Activated CD8-positive, alpha-beta memory T cell treated with anti-CD3 and anti-CD28 coated beads for 24 hours (primary cell): Measurements from ENCODE around the gene STX19.
"Not testable (repeated sequence)": the region's sequence is repeated elsewhere in the genome, so short reads cannot be mapped to it uniquely, and the experiment has no call there.

Source experiments
- DNase-seq: peaks from one replicate; pipeline ENCODE4 v3.0.0-alpha.2; 2020

The STX19 gene

GRCh38 chr3:94028093-94028837 is at the start of gene STX19:
STX19 (minus strand) TSS chr3:94028597; CDS start chr3:94015269, 13,328 bp downstream.
- DNase-seq, result no peak

DNA sequence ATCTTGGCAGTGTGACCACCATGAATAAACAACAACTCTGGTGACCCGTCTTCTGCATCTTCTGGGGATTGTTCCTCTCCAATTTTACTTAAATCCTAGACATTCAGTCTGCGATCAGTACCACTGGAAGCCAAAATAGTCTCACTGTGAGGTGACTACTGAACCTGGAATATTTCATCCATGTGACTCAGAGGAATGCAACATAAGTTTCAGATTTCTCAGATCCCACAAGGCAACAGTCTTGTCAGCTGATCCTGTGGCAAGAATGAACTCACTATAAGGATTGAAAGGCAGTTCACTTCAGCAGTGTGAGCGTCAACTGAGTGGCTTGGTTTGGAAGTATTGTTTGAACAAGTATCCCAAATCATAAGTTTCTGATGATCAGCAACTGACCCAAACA is 47.7 kb upstream of the STX19 start:
- DNase-seq, result no peak

DNA sequence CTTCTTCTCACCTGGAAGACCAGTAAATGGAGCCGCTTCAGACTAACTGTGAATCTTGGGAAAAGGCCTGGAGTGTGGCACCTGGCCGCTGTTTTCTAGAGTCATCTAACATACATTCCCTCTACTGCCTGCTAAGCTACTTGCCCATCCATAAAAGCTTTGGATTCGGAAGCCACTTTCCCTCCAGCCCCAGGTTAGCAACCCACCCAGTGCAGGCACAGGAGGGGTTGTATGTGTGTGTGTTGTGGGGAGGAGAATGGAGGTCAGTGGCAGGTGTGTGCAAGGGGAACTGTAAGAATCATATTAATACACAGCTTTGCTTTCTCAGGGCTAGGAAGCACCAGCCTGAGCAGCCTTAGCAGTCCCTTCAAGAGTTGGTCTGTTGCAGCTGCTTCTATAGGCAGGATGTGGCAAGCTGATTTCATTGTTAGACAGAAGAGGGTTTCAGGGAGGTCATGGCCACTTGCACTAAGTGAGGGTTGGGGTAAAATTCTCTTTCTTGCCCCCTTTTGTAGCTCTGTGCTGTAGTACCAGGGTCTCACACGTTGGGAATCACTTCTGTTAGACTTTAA is 43.4 kb upstream of the STX19 start:
- no peak for DNase-seq

DNA sequence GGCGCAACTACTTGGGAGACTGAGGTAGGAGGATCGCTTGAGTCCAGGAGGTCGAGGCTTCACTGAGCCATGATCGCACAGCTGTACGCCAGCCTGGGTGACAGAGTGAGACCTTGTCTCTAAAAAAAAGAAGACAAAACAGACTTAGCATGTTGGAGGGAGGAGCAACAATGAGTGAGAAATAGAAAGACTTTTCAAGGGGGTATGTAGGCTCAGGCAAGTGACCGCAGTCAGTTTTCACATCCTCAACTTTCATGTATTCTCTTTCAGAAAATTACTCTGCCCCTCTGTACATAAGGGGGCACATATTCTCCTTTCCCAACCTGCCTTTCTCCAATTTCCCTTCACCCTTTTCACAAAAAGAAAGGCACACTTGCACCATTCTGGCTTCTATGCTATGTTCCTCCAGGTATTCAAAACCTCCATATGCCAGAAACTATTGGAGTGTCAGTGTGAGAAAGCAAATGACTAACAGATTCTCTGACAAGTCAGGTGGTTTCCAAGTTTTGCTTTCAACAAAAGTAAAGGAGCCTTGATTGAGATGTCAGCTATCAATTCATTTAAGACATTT is 42.0 kb upstream of the STX19 start:
- DNase-seq, result no peak

GRCh38 chr3:94069194-94069813 is 40.9 kb upstream of the STX19 start:
- DNase-seq, result no peak

GRCh38 chr3:94066506-94067500 is 38.4 kb upstream of the STX19 start:
- DNase-seq, result no peak

GRCh38 chr3:94065819-94066480 is 37.6 kb upstream of the STX19 start:
- no peak for DNase-seq

DNA sequence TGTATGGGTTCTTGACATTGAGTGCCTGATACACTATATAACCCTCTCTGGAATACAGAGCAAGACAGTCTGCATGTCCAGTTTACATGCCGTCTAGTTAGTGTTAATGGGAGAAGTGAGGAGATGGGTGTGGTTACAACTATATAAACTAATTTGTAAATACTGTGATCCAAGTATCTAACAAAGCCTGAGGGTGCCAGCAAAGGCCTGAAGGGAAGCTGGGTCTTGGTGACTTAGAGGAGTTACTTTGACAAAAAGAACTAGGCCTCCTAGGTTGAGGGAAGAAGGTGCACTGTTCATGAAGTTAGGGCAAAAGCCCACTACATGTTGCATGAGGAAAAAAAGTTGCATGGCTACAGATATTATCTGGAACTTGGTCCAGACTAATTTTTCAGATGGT is 36.7 kb upstream of the STX19 start:
- no peak for DNase-seq

GRCh38 chr3:94064243-94064860 is 36.0 kb upstream of the STX19 start:
- no peak for DNase-seq

DNA sequence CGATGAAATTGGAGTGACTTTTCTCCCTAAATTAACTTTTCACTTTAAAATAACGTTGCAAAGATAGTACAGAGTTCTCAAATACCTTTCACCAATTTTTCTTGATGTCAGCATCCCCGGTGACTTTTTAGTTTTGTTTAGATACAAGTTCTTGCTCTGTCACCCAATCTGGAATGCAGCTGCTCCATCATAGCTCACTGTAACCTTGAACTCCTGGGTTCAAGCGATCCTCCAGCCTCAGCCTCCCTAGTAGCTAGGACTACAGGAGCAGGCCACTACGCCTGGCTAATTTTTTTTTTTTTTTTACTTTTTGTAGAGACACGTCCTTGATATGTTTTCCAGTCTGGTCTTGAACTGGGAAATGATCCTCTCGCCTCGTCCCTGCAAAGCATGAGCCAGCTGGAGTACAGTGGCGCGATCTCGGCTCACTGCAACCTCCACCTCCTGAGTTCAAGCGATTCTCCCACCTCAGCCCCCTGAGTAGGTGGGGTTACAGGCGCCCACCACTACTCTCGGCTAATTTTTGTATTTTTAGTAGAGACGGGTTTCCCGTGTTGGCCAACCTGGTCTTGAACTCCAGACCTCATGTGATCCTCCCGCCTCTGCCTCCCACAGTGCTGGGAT is 35.2 kb upstream of the STX19 start:
- DNase-seq, result no peak

DNA sequence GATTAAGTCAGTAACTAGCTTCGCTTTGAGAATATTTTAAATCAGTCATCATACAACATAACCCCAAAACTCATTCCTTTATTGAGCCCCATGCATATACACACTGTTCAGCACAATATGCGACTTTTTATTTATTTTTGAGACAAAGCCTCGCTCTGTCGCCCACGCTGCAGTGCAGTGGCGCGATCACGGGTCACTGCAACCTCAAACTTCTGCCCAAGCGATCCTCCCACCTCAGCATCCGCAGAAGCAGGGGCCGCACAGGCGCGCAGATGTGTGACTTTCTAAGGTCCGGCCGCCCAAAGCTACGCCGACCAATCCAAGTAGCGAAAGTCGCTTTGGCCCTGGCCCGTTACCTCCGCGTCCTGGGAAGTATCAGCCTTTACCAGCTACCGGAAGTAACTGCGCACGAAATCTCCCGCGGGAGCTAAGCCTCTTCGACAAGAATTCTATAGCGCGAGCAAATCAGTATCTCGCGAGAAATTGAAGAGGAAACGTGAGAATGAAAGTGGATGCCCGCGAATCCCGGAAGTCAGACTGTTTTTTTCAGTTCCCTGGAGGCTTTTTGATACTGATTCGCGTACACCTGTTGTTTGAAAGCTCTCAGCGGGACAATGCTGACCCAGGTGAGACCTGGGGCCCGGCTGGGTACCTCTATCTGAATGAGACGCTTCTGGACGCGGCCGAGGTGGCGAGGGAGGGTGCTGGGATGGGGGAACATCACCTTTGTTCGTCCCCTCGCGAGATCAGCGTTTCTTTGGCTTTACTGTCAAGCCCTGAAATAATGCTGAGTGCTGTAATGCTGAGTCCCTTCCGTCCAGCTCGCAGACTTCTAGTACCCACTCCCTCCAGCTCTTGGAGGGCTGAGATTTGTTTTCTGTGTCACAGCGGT is 34.4 kb upstream of the STX19 start, which contains the start of the genes DHFR2 and NSUN3:
TSS of gene DHFR2 (minus strand) at position 404 of the 892 bp plus-strand sequence. CDS start 1,405 bp downstream, outside the sequence.
TSS of gene NSUN3 (plus strand) at position 549 of the 892 bp plus-strand sequence. CDS start at position 615, 66 bp downstream.
- peak; percentile 93 for DNase-seq

DNA sequence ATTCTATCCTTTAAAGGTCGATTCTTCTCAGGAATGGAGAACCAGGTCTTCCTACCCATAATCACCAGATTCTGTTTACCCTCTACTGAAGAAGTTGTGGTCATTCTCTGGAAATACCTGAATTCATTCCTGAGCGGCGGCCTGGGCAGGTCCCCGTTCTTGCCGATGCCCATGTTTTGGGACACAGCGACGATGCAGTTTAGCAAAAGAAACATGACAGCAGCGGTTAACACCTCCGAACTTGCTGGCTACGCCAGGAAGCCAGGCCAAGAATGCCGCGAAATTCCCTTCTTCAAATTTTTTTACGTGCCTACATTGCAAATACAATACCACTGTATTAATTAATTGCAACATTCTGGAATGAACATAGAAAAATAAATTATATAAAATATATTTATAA is 32.9 kb upstream of the STX19 start:
- DNase-seq, result no peak

DNA sequence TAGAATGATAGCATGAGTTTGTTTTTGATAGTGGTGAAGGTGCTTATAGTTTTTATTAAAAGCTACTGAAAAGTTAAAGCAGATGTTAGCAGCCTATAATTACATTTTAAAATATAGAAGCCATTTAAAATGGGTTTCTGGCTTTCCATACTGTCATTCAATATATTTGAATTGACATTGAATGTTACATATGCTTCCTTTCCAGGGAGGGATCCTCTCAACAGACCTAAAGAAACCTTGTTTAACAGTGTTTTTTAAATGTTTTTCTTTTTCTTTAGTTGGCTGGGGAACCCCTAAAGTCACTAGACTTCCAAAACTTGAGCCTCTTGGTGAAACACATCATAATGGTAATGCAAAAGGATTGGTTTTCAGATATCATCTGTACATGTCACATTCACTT is 22.1 kb upstream of the STX19 start:
- no peak for DNase-seq

DNA sequence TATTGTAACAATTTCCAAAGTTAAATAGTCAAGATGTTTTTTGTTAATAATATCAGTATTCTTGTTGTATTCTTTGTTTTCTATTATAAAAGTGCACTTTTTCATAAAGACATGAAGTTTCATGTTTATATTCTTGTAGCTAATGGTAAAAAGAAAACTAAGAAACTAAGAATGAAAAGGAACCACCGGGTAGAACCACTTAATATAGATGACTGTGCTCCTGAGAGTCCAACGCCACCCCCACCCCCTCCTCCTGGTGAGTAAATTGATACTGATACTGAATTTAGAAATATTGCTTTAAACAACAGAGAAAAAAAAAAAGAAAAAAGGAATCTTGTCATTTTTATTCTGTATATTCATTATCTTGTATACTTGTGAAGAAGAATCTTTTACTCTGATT is 20.9 kb upstream of the STX19 start:
- DNase-seq, result no peak

DNA sequence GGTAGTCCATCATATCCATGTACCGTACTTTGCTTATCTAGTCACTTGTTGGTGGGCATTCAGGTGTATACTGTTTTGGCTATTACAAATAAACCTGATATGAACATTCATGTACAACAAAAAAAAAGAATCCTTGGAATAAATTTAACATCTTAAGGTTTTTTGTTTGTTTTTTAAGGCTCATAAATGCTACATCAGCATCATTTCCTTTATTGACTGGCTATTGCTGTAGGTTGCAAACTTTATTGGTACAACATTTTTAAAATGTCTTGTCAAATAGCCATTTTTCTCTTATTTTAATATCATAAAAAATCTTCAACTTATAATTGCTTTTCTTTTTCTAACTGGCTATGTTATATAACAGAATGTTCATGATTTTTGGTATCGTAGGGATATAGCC is 18.1 kb upstream of the STX19 start:
- no peak for DNase-seq

GRCh38 chr3:94044100-94044936 is 15.9 kb upstream of the STX19 start:
- DNase-seq, result not testable (repeated sequence)

DNA sequence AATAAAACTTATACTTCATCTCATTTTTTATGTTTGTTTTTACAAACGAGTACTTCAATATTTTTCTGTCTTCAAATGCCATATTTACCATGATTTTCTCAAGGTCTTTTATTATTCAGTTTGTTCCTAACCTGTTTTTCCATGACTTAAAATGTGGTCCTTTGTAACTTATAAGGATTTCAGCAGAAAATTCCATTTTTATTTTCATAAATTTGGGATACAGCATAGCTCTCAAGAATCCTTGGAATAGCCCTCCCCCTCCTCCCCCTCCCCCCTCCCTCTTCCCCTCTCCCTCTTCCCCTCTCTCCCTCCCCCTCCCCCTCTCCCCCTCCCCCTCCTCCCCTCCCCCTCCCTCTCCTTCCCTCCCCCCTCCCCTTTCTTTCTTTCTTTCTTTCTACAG is 14.9 kb upstream of the STX19 start:
- no peak for DNase-seq

GRCh38 chr3:94036909-94037507 is 8.6 kb upstream of the STX19 start:
- DNase-seq, result no peak
